GM12878 (cell line): ENCODE results near the gene C18orf63. TPM values are rescaled to one million over a fixed set of nuclear protein-coding genes. Genes with fewer than 3 reads are reported as not detected.

Source experiments
- HDAC2 ChIP-seq: fragments of 200-600 bp; sonication (generic); IDR thresholded peaks from 2 replicates; pipeline ENCODE4 v1.6.1; 2017
- POLR2A ChIP-seq: IDR thresholded peaks from 2 replicates; pipeline ENCODE4 v1.6.1; 2011; ENCODE audit warnings: low read depth, mild to moderate bottlenecking, low read length
- RFX5 ChIP-seq: IDR thresholded peaks from 2 replicates; pipeline ENCODE4 v1.6.1; 2011; ENCODE audit warnings: low read depth, low read length, improper control_type of control experiment
- ZNF207 ChIP-seq: fragments of 450-650 bp; IDR thresholded peaks from 2 replicates; pipeline ENCODE4 v1.6.1; 2014; ENCODE audit warnings: antibody characterized with exemption, mild to moderate bottlenecking, borderline replicate concordance
- polyA plus RNA-seq, 11 experiments: library from polyadenylated mRNA; depleted of rRNA in 4 of 11; unstranded in 6 of 11; stranded (reverse) in 5 of 11; fragments of >200 nt; fragmentation: Nextera tagmentation in 4 of 11; fragmentation: Illumina TruSeq in 1 of 11; extraction: Ambion mirVana in 4 of 11; extraction: Trizol in 1 of 11; gene quantifications; 1 replicate in 1 of 11; 2 replicates in 10 of 11; pipeline versions ENCODE4 v1.2.1 to v1.2.3, GENCODE V29; 2011 to 2016; ENCODE audit warnings: inconsistent platforms in 2 of 11, missing spikeins in 2 of 11, low read depth in 1 of 11
- total RNA-seq, 4 experiments: library from RNA; depleted of rRNA in 3 of 4; stranded (reverse); fragments of >200 nt in 3 of 4; fragmentation: Illumina TruSeq in 1 of 4; extraction: Trizol in 1 of 4; gene quantifications; 2 replicates each; pipeline versions ENCODE4 v1.2.1 to v1.2.3, GENCODE V29; 2013 to 2021
- TF ChIP-seq, protein P1 (sequence below): fragments of 450-650 bp; formaldehyde crosslinking; IDR thresholded peaks from 2 replicates; pipeline ENCODE4 v1.4.0; 2020; ENCODE audit warnings: mild to moderate bottlenecking, moderate library complexity
- TF ChIP-seq, protein P2 (sequence below): IDR thresholded peaks from 2 replicates; pipeline ENCODE4 v1.6.1; 2011; ENCODE audit warnings: low read depth, low read length, improper control_type of control experiment, borderline replicate concordance
- TF ChIP-seq, protein P3 (sequence below): IDR thresholded peaks from 2 replicates; pipeline ENCODE4 v1.6.1; 2012; ENCODE audit warnings: improper control_type of control experiment, low read depth, low read length; ENCODE audit not compliant: insufficient replicate concordance
- TF ChIP-seq, protein P4 (sequence below): IDR thresholded peaks from 2 replicates; pipeline ENCODE4 v1.6.1; 2012; ENCODE audit warnings: low read depth, low read length, improper control_type of control experiment

The C18orf63 gene
- total and polyA plus RNA-seq, 10 of the 15 experiments (the other 5 are each of a cell fraction or from before 2014, with no cell fraction given): not detected

DNA sequence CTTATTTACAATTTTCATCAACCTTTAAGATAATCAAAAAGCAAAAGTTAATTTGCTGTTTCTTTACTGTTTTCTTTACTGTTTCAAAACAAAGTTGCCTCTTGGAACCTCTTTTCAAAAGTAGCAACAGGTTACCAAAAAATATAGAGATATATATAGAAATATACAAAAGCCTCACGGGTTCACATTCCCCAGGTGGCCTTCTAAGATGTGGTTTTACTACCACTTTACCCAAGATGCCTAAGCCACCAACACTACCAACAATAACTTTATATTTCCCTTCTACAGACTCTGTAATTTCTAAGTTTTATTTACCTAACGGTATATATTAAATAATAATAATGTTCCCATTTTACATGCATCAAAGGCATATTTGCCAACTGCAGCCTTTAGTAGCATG lies 28.8 kb upstream of the C18orf63 start (continued):
- TF ChIP-seq, protein P1, sequence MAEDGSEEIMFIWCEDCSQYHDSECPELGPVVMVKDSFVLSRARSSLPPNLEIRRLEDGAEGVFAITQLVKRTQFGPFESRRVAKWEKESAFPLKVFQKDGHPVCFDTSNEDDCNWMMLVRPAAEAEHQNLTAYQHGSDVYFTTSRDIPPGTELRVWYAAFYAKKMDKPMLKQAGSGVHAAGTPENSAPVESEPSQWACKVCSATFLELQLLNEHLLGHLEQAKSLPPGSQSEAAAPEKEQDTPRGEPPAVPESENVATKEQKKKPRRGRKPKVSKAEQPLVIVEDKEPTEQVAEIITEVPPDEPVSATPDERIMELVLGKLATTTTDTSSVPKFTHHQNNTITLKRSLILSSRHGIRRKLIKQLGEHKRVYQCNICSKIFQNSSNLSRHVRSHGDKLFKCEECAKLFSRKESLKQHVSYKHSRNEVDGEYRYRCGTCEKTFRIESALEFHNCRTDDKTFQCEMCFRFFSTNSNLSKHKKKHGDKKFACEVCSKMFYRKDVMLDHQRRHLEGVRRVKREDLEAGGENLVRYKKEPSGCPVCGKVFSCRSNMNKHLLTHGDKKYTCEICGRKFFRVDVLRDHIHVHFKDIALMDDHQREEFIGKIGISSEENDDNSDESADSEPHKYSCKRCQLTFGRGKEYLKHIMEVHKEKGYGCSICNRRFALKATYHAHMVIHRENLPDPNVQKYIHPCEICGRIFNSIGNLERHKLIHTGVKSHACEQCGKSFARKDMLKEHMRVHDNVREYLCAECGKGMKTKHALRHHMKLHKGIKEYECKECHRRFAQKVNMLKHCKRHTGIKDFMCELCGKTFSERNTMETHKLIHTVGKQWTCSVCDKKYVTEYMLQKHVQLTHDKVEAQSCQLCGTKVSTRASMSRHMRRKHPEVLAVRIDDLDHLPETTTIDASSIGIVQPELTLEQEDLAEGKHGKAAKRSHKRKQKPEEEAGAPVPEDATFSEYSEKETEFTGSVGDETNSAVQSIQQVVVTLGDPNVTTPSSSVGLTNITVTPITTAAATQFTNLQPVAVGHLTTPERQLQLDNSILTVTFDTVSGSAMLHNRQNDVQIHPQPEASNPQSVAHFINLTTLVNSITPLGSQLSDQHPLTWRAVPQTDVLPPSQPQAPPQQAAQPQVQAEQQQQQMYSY: no peak
- TF ChIP-seq, protein P2, sequence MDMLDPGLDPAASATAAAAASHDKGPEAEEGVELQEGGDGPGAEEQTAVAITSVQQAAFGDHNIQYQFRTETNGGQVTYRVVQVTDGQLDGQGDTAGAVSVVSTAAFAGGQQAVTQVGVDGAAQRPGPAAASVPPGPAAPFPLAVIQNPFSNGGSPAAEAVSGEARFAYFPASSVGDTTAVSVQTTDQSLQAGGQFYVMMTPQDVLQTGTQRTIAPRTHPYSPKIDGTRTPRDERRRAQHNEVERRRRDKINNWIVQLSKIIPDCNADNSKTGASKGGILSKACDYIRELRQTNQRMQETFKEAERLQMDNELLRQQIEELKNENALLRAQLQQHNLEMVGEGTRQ: no peak
- TF ChIP-seq, protein P3, sequence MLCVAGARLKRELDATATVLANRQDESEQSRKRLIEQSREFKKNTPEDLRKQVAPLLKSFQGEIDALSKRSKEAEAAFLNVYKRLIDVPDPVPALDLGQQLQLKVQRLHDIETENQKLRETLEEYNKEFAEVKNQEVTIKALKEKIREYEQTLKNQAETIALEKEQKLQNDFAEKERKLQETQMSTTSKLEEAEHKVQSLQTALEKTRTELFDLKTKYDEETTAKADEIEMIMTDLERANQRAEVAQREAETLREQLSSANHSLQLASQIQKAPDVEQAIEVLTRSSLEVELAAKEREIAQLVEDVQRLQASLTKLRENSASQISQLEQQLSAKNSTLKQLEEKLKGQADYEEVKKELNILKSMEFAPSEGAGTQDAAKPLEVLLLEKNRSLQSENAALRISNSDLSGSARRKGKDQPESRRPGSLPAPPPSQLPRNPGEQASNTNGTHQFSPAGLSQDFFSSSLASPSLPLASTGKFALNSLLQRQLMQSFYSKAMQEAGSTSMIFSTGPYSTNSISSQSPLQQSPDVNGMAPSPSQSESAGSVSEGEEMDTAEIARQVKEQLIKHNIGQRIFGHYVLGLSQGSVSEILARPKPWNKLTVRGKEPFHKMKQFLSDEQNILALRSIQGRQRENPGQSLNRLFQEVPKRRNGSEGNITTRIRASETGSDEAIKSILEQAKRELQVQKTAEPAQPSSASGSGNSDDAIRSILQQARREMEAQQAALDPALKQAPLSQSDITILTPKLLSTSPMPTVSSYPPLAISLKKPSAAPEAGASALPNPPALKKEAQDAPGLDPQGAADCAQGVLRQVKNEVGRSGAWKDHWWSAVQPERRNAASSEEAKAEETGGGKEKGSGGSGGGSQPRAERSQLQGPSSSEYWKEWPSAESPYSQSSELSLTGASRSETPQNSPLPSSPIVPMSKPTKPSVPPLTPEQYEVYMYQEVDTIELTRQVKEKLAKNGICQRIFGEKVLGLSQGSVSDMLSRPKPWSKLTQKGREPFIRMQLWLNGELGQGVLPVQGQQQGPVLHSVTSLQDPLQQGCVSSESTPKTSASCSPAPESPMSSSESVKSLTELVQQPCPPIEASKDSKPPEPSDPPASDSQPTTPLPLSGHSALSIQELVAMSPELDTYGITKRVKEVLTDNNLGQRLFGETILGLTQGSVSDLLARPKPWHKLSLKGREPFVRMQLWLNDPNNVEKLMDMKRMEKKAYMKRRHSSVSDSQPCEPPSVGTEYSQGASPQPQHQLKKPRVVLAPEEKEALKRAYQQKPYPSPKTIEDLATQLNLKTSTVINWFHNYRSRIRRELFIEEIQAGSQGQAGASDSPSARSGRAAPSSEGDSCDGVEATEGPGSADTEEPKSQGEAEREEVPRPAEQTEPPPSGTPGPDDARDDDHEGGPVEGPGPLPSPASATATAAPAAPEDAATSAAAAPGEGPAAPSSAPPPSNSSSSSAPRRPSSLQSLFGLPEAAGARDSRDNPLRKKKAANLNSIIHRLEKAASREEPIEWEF: no peak
- TF ChIP-seq ZNF207: no peak
- TF ChIP-seq RFX5: no peak
- TF ChIP-seq HDAC2: no peak
- no peak for TF ChIP-seq POLR2A
- TF ChIP-seq, protein P4, sequence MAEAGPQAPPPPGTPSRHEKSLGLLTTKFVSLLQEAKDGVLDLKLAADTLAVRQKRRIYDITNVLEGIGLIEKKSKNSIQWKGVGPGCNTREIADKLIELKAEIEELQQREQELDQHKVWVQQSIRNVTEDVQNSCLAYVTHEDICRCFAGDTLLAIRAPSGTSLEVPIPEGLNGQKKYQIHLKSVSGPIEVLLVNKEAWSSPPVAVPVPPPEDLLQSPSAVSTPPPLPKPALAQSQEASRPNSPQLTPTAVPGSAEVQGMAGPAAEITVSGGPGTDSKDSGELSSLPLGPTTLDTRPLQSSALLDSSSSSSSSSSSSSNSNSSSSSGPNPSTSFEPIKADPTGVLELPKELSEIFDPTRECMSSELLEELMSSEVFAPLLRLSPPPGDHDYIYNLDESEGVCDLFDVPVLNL: no peak
